T-helper 2 cell treated with Interferon-gamma antibody and Interleukin-4, amounts not matched to agents 5 μg/mL and 100 μg/mL, for 36 hours (primary cell): ENCODE results near the gene RTN4RL1.
A peak's percentile ranks its signal among the peaks of the same experiment; 100 is the strongest.

Source experiments
- DNase-seq: peaks from one replicate; pipeline ENCODE4 v3.0.0; 2021; ENCODE audit warnings: low spot score
- H3K27ac Mint-ChIP-seq: one replicate; pipeline ENCODE4 v1.8.0; 2021; ENCODE audit warnings: mild to moderate bottlenecking, mixed read lengths
- H3K27me3 Mint-ChIP-seq: one replicate; pipeline ENCODE4 v1.8.0; 2021; ENCODE audit warnings: low read depth, mixed read lengths
- H3K36me3 Mint-ChIP-seq: one replicate; pipeline ENCODE4 v1.8.0; 2021; ENCODE audit warnings: low read depth, mixed read lengths
- H3K4me1 Mint-ChIP-seq: one replicate; pipeline ENCODE4 v1.8.0; 2021; ENCODE audit warnings: low read depth, mixed read lengths
- H3K4me3 Mint-ChIP-seq: one replicate; pipeline ENCODE4 v1.8.0; 2022; ENCODE audit warnings: mild to moderate bottlenecking, moderate library complexity, mixed read lengths
- H3K9me3 Mint-ChIP-seq: one replicate; pipeline ENCODE4 v1.8.0; 2021; ENCODE audit warnings: mixed read lengths

The RTN4RL1 gene

GRCh38 chr17:2055292-2056205 lies 30.4 kb upstream of the RTN4RL1 start:
- no peaks in the 10 kb centered on the region for H3K9me3 Mint-ChIP-seq
- DNase-seq: peak; percentile 51
- H3K4me1 Mint-ChIP-seq: peaks cover 21% of the 10 kb centered on the region
- H3K4me3 Mint-ChIP-seq: peak overlapping the region; percentile 81
- peaks cover 16% of the 10 kb centered on the region for H3K27me3 Mint-ChIP-seq
- peak overlapping the region; percentile 55 for H3K27ac Mint-ChIP-seq
- peaks cover 19% of the 10 kb centered on the region for H3K36me3 Mint-ChIP-seq

GRCh38 chr17:2054512-2055291 lies 29.6 kb upstream of the RTN4RL1 start, which contains the start of gene HIC1:
TSS of gene HIC1 (plus strand) at chr17:2055103. CDS start at chr17:2056691, 1,588 bp downstream.
- peaks cover 16% of the 10 kb centered on the region for H3K27me3 Mint-ChIP-seq
- H3K9me3 Mint-ChIP-seq: no peaks in the 10 kb centered on the region
- H3K4me3 Mint-ChIP-seq: peak within 1 kb of the TSS; percentile 81
- peak within 1 kb of the TSS; percentile 84 for H3K27ac Mint-ChIP-seq
- H3K4me1 Mint-ChIP-seq: peaks cover 16% of the 10 kb centered on the region
- peaks cover 11% of the 10 kb centered on the region for H3K36me3 Mint-ChIP-seq
- DNase-seq: peak; percentile 86

- DNase-seq: no peak
- Mint-ChIP-seq H3K9me3 (no peaks in the 10 kb centered on the region), H3K4me3 (peak overlapping the region; percentile 81), H3K27me3 (peaks cover 16% of the 10 kb centered on the region), H3K27ac (peak overlapping the region; percentile 84), H3K36me3 (peaks cover 6% of the 10 kb centered on the region), H3K4me1 (peaks cover 15% of the 10 kb centered on the region)
Observed at GRCh38 chr17:2054262-2054511, 29.1 kb upstream of the RTN4RL1 start.

GRCh38 chr17:2053380-2054261 lies 28.5 kb upstream of the RTN4RL1 start:
- Mint-ChIP-seq H3K27me3 (peaks cover 16% of the 10 kb centered on the region), H3K36me3 (peaks cover 6% of the 10 kb centered on the region), H3K9me3 (no peaks in the 10 kb centered on the region), H3K4me3 (peak overlapping the region; percentile 81), H3K27ac (peak overlapping the region; percentile 84), H3K4me1 (peaks cover 18% of the 10 kb centered on the region)
- peak; percentile 82 for DNase-seq

GRCh38 chr17:2051933-2052559 lies 26.9 kb upstream of the RTN4RL1 start:
- H3K27me3 Mint-ChIP-seq: peaks cover 16% of the 10 kb centered on the region

GRCh38 chr17:2051061-2051932 lies 26.2 kb upstream of the RTN4RL1 start:
- peaks cover 18% of the 10 kb centered on the region for H3K4me1 Mint-ChIP-seq
- H3K36me3 Mint-ChIP-seq: no peaks in the 10 kb centered on the region
- DNase-seq: no peak
- no peak overlapping the region for H3K27ac Mint-ChIP-seq
- H3K4me3 Mint-ChIP-seq: peak overlapping the region; percentile 39
- no peaks in the 10 kb centered on the region for H3K9me3 Mint-ChIP-seq
- H3K27me3 Mint-ChIP-seq: peaks cover 16% of the 10 kb centered on the region

More at GRCh38 chr17:2051933-2052559, 26.9 kb upstream of the RTN4RL1 start:
- DNase-seq: no peak
- Mint-ChIP-seq H3K4me1 (peaks cover 18% of the 10 kb centered on the region), H3K9me3 (no peaks in the 10 kb centered on the region), H3K27ac (no peak overlapping the region), H3K36me3 (peaks cover 2% of the 10 kb centered on the region), H3K4me3 (peak overlapping the region; percentile 39)

GRCh38 chr17:2050300-2051060 lies 25.3 kb upstream of the RTN4RL1 start:
- no peaks in the 10 kb centered on the region for H3K9me3 Mint-ChIP-seq
- peak; percentile 70 for DNase-seq
- no peak overlapping the region for H3K4me3 Mint-ChIP-seq
- H3K4me1 Mint-ChIP-seq: peaks cover 18% of the 10 kb centered on the region
- peaks cover 16% of the 10 kb centered on the region for H3K27me3 Mint-ChIP-seq
- no peaks in the 10 kb centered on the region for H3K36me3 Mint-ChIP-seq
- H3K27ac Mint-ChIP-seq: no peak overlapping the region

GRCh38 chr17:2049333-2050299 lies 24.5 kb upstream of the RTN4RL1 start:
- peak; percentile 90 for DNase-seq
- H3K4me3 Mint-ChIP-seq: peak overlapping the region; percentile 81
- peak overlapping the region; percentile 57 for H3K27ac Mint-ChIP-seq
- peaks cover 2% of the 10 kb centered on the region for H3K36me3 Mint-ChIP-seq
- H3K4me1 Mint-ChIP-seq: peaks cover 19% of the 10 kb centered on the region
- H3K9me3 Mint-ChIP-seq: no peaks in the 10 kb centered on the region
- peaks cover 16% of the 10 kb centered on the region for H3K27me3 Mint-ChIP-seq

GRCh38 chr17:2048805-2049204 lies 23.7 kb upstream of the RTN4RL1 start:
- H3K4me1 Mint-ChIP-seq: peaks cover 20% of the 10 kb centered on the region
- DNase-seq: no peak
- no peaks in the 10 kb centered on the region for H3K9me3 Mint-ChIP-seq
- H3K27me3 Mint-ChIP-seq: peaks cover 16% of the 10 kb centered on the region
- H3K27ac Mint-ChIP-seq: no peak overlapping the region
- H3K36me3 Mint-ChIP-seq: peaks cover 4% of the 10 kb centered on the region
- peak overlapping the region; percentile 81 for H3K4me3 Mint-ChIP-seq

- peaks cover 23% of the 10 kb centered on the region for H3K4me1 Mint-ChIP-seq
Observed at GRCh38 chr17:2047590-2047989, 22.5 kb upstream of the RTN4RL1 start.

GRCh38 chr17:2044263-2044894 lies 19.2 kb upstream of the RTN4RL1 start:
- Mint-ChIP-seq H3K4me3 (peak overlapping the region; percentile 5), H3K27ac (no peak overlapping the region)

More at GRCh38 chr17:2047590-2047989, 22.5 kb upstream of the RTN4RL1 start:
- peaks cover 15% of the 10 kb centered on the region for H3K36me3 Mint-ChIP-seq
- no peak for DNase-seq
- H3K27ac Mint-ChIP-seq: no peak overlapping the region
- peaks cover 10% of the 10 kb centered on the region for H3K27me3 Mint-ChIP-seq
- no peaks in the 10 kb centered on the region for H3K9me3 Mint-ChIP-seq
- no peak overlapping the region for H3K4me3 Mint-ChIP-seq

More at GRCh38 chr17:2044263-2044894, 19.2 kb upstream of the RTN4RL1 start:
- H3K36me3 Mint-ChIP-seq: peaks cover 19% of the 10 kb centered on the region
- H3K4me1 Mint-ChIP-seq: peaks cover 18% of the 10 kb centered on the region
- DNase-seq: no peak
- H3K27me3 Mint-ChIP-seq: no peaks in the 10 kb centered on the region
- no peaks in the 10 kb centered on the region for H3K9me3 Mint-ChIP-seq
